Gastroesophageal sphincter (tissue), 3 donors: ENCODE results near the gene SECISBP2L.

Experiments used
- EP300 ChIP-seq: sonication (generic); formaldehyde crosslinking; IDR thresholded peaks from one replicate; pipeline ENCODE4 v1.6.1; 2017; ENCODE audit warnings: antibody characterized with exemption, mild to moderate bottlenecking
- POLR2A ChIP-seq, 2 donors: fragments of 450-650 bp; IDR thresholded peaks; one replicate each; pipeline ENCODE4 v1.6.1; 2017; ENCODE audit warnings: antibody characterized with exemption in 2 of 2, mild to moderate bottlenecking in 2 of 2, moderate library complexity in 1 of 2
- POLR2AphosphoS5 ChIP-seq: sonication (generic); formaldehyde crosslinking; IDR thresholded peaks from one replicate; pipeline ENCODE4 v1.6.1; 2017; ENCODE audit warnings: antibody characterized with exemption
- TF ChIP-seq, protein P1 (sequence below), 4 experiments: fragments of 200-600 bp in 2 of 4; fragments of 450-650 bp in 2 of 4; sonication (generic) in 1 of 4; IDR thresholded peaks; one replicate each; pipeline ENCODE4 v1.5.1; 2017 to 2019; ENCODE audit warnings: antibody characterized with exemption in 4 of 4, mild to moderate bottlenecking in 2 of 4, moderate library complexity in 2 of 4

DNA sequence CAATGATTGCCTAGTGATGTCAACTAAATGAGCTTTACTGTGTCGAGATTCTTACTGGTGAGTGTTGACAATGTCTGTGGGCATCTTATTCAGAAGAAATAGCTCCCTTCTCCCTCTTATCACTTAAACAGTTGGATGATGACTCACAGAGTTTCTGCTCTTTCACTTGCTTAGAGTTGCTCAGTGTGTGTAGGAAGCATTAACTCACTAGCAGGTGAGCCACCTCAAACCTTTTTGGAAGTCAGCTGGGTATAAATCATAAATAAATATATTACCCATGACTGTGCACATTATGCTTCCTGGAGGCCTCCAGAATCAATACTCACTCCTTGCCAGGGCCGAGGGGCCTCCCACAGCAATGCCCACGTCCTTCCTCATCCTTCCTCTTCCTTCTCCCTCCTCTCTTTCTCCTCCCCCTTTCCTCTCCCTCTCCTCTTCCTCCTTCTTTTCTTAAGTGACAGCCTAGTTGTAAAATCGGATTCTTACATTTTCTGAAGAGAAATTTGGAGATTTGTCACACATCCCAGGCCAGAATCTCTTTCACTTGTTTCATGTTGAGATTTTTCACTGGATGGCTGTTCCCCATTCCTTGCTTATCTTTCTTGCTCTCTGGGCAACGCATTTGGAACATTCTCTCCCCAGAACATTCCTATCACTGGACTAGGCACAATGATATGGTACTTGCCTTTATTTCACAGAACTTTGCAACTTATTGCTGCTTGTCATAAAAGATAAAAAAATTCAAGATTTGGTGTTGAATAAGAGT lies 100.0 kb downstream of the SECISBP2L start:
- TF ChIP-seq POLR2A (IDR thresholded peaks at IDR 0.05) (no peak), EP300 (no peak), POLR2AphosphoS5 (no peak)
- TF ChIP-seq, protein P1, sequence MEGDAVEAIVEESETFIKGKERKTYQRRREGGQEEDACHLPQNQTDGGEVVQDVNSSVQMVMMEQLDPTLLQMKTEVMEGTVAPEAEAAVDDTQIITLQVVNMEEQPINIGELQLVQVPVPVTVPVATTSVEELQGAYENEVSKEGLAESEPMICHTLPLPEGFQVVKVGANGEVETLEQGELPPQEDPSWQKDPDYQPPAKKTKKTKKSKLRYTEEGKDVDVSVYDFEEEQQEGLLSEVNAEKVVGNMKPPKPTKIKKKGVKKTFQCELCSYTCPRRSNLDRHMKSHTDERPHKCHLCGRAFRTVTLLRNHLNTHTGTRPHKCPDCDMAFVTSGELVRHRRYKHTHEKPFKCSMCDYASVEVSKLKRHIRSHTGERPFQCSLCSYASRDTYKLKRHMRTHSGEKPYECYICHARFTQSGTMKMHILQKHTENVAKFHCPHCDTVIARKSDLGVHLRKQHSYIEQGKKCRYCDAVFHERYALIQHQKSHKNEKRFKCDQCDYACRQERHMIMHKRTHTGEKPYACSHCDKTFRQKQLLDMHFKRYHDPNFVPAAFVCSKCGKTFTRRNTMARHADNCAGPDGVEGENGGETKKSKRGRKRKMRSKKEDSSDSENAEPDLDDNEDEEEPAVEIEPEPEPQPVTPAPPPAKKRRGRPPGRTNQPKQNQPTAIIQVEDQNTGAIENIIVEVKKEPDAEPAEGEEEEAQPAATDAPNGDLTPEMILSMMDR (IDR thresholded peaks at IDR 0.05): no peak
